ENCODE results near the gene ZNF217.

The ZNF217 gene

GRCh38 chr20:53602661-53603060, 9.0 kb upstream of the ZNF217 start:
- TF ChIP-seq CTCF (conservative IDR thresholded peaks at IDR 0.05; ENCODE audit: low read length) = no peak
- no peak for DNase-seq (ENCODE audit: low read depth)
- no peak overlapping the region for H3K4me3 ChIP-seq (ENCODE audit: low read length)

- DNase-seq (ENCODE audit: low read depth) = no peak
- no peak for TF ChIP-seq CTCF (conservative IDR thresholded peaks at IDR 0.05; ENCODE audit: low read length)
- no peak overlapping the region for H3K4me3 ChIP-seq (ENCODE audit: low read length)
Measured at GRCh38 chr20:53599910-53600632, 6.4 kb upstream of the ZNF217 start.

- no peak for TF ChIP-seq CTCF (conservative IDR thresholded peaks at IDR 0.05; ENCODE audit: low read length)
- no peak overlapping the region for H3K4me3 ChIP-seq (ENCODE audit: low read length)
- DNase-seq (ENCODE audit: low read depth) = no peak
Measured at GRCh38 chr20:53599378-53599777, 5.7 kb upstream of the ZNF217 start.

GRCh38 chr20:53599044-53599362, 5.4 kb upstream of the ZNF217 start:
- no peak for DNase-seq (ENCODE audit: low read depth)
- no peak overlapping the region for H3K4me3 ChIP-seq (ENCODE audit: low read length)
- TF ChIP-seq CTCF (conservative IDR thresholded peaks at IDR 0.05; ENCODE audit: low read length) = no peak

- no peak for DNase-seq (ENCODE audit: low read depth)
- no peak for TF ChIP-seq CTCF (conservative IDR thresholded peaks at IDR 0.05; ENCODE audit: low read length)
- H3K4me3 ChIP-seq (ENCODE audit: low read length) = no peak overlapping the region
Measured at GRCh38 chr20:53598140-53599043, 4.8 kb upstream of the ZNF217 start.

- DNase-seq (ENCODE audit: low read depth) = no peak
- no peak for TF ChIP-seq CTCF (conservative IDR thresholded peaks at IDR 0.05; ENCODE audit: low read length)
- no peak overlapping the region for H3K4me3 ChIP-seq (ENCODE audit: low read length)
Measured at GRCh38 chr20:53597521-53598120, 4.0 kb upstream of the ZNF217 start.

Measured in AG10803 (cell line).